MCF 10A (cell line): ENCODE measurements around the gene PDZRN4. TPM values are rescaled to one million over a fixed set of nuclear protein-coding genes. Genes with fewer than 3 reads are reported as not detected.
"Not testable (repeated sequence)": the region's sequence is repeated elsewhere in the genome, so short reads cannot be mapped to it uniquely, and the experiment has no call there.

Source experiments
- BruUV-seq: library from RNA; stranded (reverse); fragments of 400-500 nt; replicated peaks from 2 replicates; lab custom pipeline; 2021; lab: Mats Ljungman, UMichigan
- CTCF ChIA-PET: fragments of 300-600 bp; sonication (Branson Sonifier 250); formaldehyde crosslinking; extraction: SDS; loops from one replicate; lab custom pipeline; 2021; ENCODE audit warnings: antibody characterized with exemption, inconsistent platforms; lab: Yijun Ruan, JAX
- POLR2A ChIA-PET: fragments of 300-600, 350-650 bp; sonication (Branson Sonifier 250); formaldehyde crosslinking; extraction: SDS; loops from one replicate; lab custom pipeline; 2020; ENCODE audit warnings: antibody characterized with exemption, inconsistent platforms; lab: Yijun Ruan, JAX
- DNase-seq: peaks from one replicate; pipeline ENCODE4 v3.0.0-alpha.2; 2018; ENCODE audit not compliant: unreplicated experiment
- H3K27ac Mint-ChIP-seq: one replicate; pipeline ENCODE4 v1.8.0; 2022; ENCODE audit warnings: mild to moderate bottlenecking, low read depth, mixed read lengths; ENCODE audit not compliant: unreplicated experiment
- H3K27me3 Mint-ChIP-seq: one replicate; pipeline ENCODE4 v1.8.0; 2022; ENCODE audit warnings: mixed read lengths; ENCODE audit not compliant: insufficient read depth, unreplicated experiment
- H3K36me3 Mint-ChIP-seq: one replicate; pipeline ENCODE4 v1.8.0; 2022; ENCODE audit warnings: mild to moderate bottlenecking, moderate library complexity, mixed read lengths; ENCODE audit not compliant: insufficient read depth, unreplicated experiment
- H3K4me1 Mint-ChIP-seq: one replicate; pipeline ENCODE4 v1.8.0; 2022; ENCODE audit warnings: mixed read lengths; ENCODE audit not compliant: insufficient read depth, unreplicated experiment
- H3K4me3 Mint-ChIP-seq: one replicate; pipeline ENCODE4 v1.8.0; 2022; ENCODE audit warnings: mild to moderate bottlenecking, moderate library complexity, mixed read lengths; ENCODE audit not compliant: unreplicated experiment
- H3K9me3 Mint-ChIP-seq: one replicate; pipeline ENCODE4 v1.8.0; 2022; ENCODE audit warnings: mixed read lengths; ENCODE audit not compliant: unreplicated experiment
- CTCF ChIP-seq: fragments of 200-600 bp; IDR thresholded peaks from one replicate; pipeline ENCODE4 v1.8.0; 2022; ENCODE audit warnings: antibody characterized with exemption, mild to moderate bottlenecking; ENCODE audit not compliant: unreplicated experiment
- intact Hi-C: fragments of 100-400 bp; cut with micrococcal nuclease; formaldehyde crosslinking; loops from 2 replicates; pipeline ENCODE4 v1.14.1; 2022
- total RNA-seq: library from RNA; stranded (reverse); gene quantifications from 2 replicates; pipeline ENCODE4 v1.2.3, GENCODE V29; 2022

Gene PDZRN4
- total RNA-seq, 1 experiment from 2014 or later: not detected

GRCh38 chr12:41612892-41613557 is 424.9 kb downstream of the PDZRN4 start:
- no peaks in the 10 kb centered on the region for H3K4me1 Mint-ChIP-seq
- H3K4me3 Mint-ChIP-seq: no peak overlapping the region
- TF ChIP-seq CTCF: no peak
- H3K27ac Mint-ChIP-seq: no peak overlapping the region
- H3K36me3 Mint-ChIP-seq: no peaks in the 10 kb centered on the region
- H3K9me3 Mint-ChIP-seq: peaks cover 16% of the 10 kb centered on the region
- ChIA-PET CTCF (no interaction called here), POLR2A (no interaction called here)
- H3K27me3 Mint-ChIP-seq: peaks cover 3% of the 10 kb centered on the region
- intact Hi-C loops: no loop called here
- BruUV-seq: no TSS peak
- no peak for DNase-seq

- POLR2A ChIA-PET, DNase-seq, intact Hi-C loops, CTCF ChIA-PET, H3K27ac Mint-ChIP-seq, BruUV-seq, H3K4me1 Mint-ChIP-seq, H3K36me3 Mint-ChIP-seq, H3K4me3 Mint-ChIP-seq: not testable (repeated sequence)
- H3K9me3 Mint-ChIP-seq: peaks cover 22% of the 10 kb centered on the region
- peaks cover 23% of the 10 kb centered on the region for H3K27me3 Mint-ChIP-seq
Measured at GRCh38 chr12:41615174-41615573, 427.1 kb downstream of the PDZRN4 start.

- no peak for TF ChIP-seq CTCF
- BruUV-seq: no TSS peak
- POLR2A ChIA-PET: no interaction called here
Measured at GRCh38 chr12:41619705-41620104, 431.6 kb downstream of the PDZRN4 start.

GRCh38 chr12:41621291-41621690 is 433.2 kb downstream of the PDZRN4 start:
- no peak for TF ChIP-seq CTCF
- POLR2A ChIA-PET: no interaction called here

More at GRCh38 chr12:41619705-41620104, 431.6 kb downstream of the PDZRN4 start:
- DNase-seq: no peak
- H3K9me3 Mint-ChIP-seq: peaks cover 18% of the 10 kb centered on the region
- peaks cover 46% of the 10 kb centered on the region for H3K27me3 Mint-ChIP-seq
- no peaks in the 10 kb centered on the region for H3K4me1 Mint-ChIP-seq
- no peak overlapping the region for H3K4me3 Mint-ChIP-seq
- intact Hi-C loops: no loop called here
- no peaks in the 10 kb centered on the region for H3K36me3 Mint-ChIP-seq
- CTCF ChIA-PET: no interaction called here
- no peak overlapping the region for H3K27ac Mint-ChIP-seq

More at GRCh38 chr12:41621291-41621690, 433.2 kb downstream of the PDZRN4 start:
- CTCF ChIA-PET: no interaction called here
- Mint-ChIP-seq H3K27ac (no peak overlapping the region), H3K9me3 (peaks cover 13% of the 10 kb centered on the region), H3K4me1 (no peaks in the 10 kb centered on the region), H3K4me3 (no peak overlapping the region), H3K27me3 (peaks cover 46% of the 10 kb centered on the region), H3K36me3 (no peaks in the 10 kb centered on the region)
- intact Hi-C loops: no loop called here
- no peak for DNase-seq
- BruUV-seq: no TSS peak
